H1 (cell line): Measurements from ENCODE around the gene BAG2. TPM values are rescaled to one million over a fixed set of nuclear protein-coding genes. Genes with fewer than 3 reads are reported as not detected.

Source experiments
- ASH2L ChIP-seq: fragments of 200-600, 300-600 bp; sonication (generic); IDR thresholded peaks from one replicate; pipeline ENCODE4 v1.7.1; 2017; ENCODE audit warnings: low read length
- CHD7 ChIP-seq: fragments of 300-600 bp; sonication (generic); IDR thresholded peaks from 2 replicates; pipeline ENCODE4 v1.7.1; 2012; ENCODE audit warnings: low read length, moderate library complexity, mild to moderate bottlenecking, inconsistent platforms; ENCODE audit not compliant: insufficient replicate concordance
- CTBP2 ChIP-seq: IDR thresholded peaks from 2 replicates; pipeline ENCODE4 v1.7.0; 2011; ENCODE audit warnings: borderline replicate concordance, mild to moderate bottlenecking, moderate library complexity, mixed read lengths, low read length; ENCODE audit not compliant: insufficient read depth, insufficient read length
- KDM1A ChIP-seq: fragments of 200-600, 300-600 bp; sonication (generic); IDR thresholded peaks from 2 replicates; pipeline ENCODE4 v1.7.1; 2016; ENCODE audit warnings: mild to moderate bottlenecking, low read length, borderline replicate concordance
- KDM5A ChIP-seq: fragments of 200-600 bp; IDR thresholded peaks from 2 replicates; pipeline ENCODE4 v1.7.1; 2012; ENCODE audit warnings: mild to moderate bottlenecking, low read length, inconsistent platforms, mixed read lengths
- POLR2AphosphoS5 ChIP-seq: IDR thresholded peaks from 2 replicates; pipeline ENCODE4 v1.6.1; 2011; ENCODE audit warnings: low read depth, low read length
- TAF1 ChIP-seq: IDR thresholded peaks from 2 replicates; pipeline ENCODE4 v1.6.1; 2011; ENCODE audit warnings: mild to moderate bottlenecking, low read depth, low read length
- YY1 ChIP-seq: IDR thresholded peaks from 2 replicates; pipeline ENCODE4 v1.6.1; 2011; ENCODE audit warnings: low read depth, mild to moderate bottlenecking, low read length
- polyA plus RNA-seq, 7 experiments: library from polyadenylated mRNA; depleted of rRNA in 3 of 7; stranded (reverse) in 5 of 7; unstranded in 2 of 7; fragments of >200 nt in 5 of 7; fragments of 200-250 nt in 2 of 7; gene quantifications; 1 replicate in 5 of 7; 2 replicates in 1 of 7; 4 replicates in 1 of 7; pipeline versions ENCODE4 v1.2.1 to v1.2.3, GENCODE V29; 2011 to 2013; ENCODE audit warnings: missing spikeins in 2 of 7, mixed read lengths in 2 of 7
- total RNA-seq: library from RNA; stranded (reverse); fragmentation: NEBNext Ultra II Directional; extraction: Animal tissue kit (Norgen Biotek cat#: 25700); gene quantifications from 2 replicates; pipeline ENCODE4 v1.2.1, GENCODE V29; 2021

The BAG2 gene
- total and polyA plus RNA-seq, 2 of the 8 experiments (the other 6 are each of a cell fraction or from before 2014, with no cell fraction given), result 4.4 to 7.4 TPM

GRCh38 chr6:57216235-57217101 lies 44.3 kb downstream of the BAG2 start (continued):
- TF ChIP-seq CHD7 (no peak), CTBP2 (no peak), YY1 (no peak), POLR2AphosphoS5 (no peak), ASH2L (no peak), KDM5A (no peak), KDM1A (no peak), TAF1 (no peak)
